GM19395 (cell line): ENCODE data around the gene SERTAD1.
"Not testable (repeated sequence)": the region's sequence is repeated elsewhere in the genome, so short reads cannot be mapped to it uniquely, and the experiment has no call there.

Experiments
- ATAC-seq: cut with Tn5 transposase; IDR thresholded peaks from one replicate; pipeline ENCODE4 v1.9.1; 2021; ENCODE audit warnings: mild to moderate bottlenecking, moderate library complexity; ENCODE audit not compliant: unreplicated experiment

SERTAD1 gene

DNA sequence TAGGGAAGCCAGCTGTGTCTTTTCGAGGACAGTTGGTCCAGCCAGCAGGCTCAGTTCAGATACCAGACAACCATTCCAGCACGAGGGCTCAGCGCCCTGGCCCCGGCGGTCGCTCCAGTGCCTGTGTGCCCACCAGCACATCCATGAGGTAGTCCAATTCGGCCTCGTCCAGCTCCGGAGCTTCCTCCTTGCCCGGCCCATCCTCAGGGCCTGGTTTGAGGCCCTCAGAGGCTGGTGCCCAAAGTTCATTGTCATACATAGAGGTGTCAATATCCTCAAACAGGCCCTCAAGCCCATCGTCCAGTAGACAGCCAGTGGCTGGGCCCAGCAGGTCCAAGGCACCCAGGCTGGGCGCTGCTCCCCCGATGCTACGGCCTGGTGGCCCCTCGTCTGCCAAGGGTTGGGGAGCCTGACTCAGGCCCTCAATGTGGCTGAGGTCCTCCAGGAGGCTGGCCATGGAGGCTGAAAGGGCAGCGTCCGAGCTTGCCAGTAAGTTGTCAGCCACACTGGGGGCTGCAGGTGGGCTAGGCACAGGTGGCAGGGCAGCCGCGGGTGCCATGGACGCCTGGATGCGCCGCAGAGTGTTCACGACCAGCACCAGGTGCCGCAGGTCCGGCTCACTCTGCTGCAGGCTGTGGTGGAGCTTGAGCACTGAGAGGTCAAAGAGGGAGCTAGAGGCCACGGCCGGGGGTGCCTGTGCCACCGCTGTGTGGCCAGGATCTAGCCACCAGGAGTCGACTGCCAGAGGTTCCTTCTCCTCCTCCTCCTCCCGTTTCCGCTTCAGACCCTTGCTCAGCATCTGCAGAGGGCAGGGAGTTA is 2.8 kb downstream of the SERTAD1 start:
- ATAC-seq = no peak

GRCh38 chr19:40421993-40422747 is 3.6 kb downstream of the SERTAD1 start:
- no peak for ATAC-seq

DNA sequence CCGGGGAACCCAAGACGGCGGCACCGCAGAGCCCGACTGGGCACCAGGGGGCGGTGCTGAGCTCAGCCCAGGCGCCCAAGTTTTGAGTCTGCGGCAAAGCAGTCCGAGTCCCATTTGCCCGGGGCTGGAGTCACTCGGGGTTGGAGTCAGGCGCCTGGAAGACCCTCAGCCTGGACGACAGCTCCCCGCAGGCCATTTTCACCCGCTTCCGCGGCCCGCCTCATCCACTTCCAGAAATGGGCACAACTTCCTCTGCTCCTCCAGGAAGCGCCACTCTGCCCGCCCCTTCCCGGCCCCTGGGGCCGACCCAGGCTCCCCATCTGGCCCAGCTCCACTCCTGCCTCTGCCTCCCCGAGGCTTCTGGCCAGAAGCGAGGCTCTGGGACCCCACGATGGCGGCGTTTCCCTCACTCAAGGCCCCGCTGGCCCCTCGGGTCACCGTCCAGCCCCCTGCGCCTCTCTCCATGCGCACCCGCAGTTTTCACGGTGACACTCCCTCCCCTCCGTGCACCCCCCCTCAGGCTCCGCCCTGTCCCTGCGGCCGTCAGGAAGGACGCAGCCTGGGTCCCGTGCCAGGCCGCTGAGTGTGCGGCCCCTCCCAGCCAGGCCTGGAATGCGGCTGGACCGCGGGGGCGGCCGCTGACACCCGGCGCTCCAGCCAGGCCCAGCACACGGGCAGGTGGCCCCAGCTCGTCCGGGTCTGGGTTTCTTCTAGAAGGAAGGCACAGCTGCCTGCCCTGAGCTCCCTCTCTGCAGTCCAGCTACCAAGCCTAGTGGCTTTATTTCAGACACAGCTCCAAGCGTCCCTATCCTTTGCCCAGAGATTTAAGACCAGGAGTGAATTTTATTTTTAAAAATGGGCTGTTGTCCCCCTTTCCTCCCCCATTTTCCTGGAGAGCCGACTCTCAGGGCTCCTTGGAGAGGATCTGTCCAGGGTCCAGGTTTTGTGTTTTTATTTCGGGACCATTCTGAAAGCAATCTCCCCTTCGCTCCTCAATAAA is 4.7 kb downstream of the SERTAD1 start:
- ATAC-seq = no peak

DNA sequence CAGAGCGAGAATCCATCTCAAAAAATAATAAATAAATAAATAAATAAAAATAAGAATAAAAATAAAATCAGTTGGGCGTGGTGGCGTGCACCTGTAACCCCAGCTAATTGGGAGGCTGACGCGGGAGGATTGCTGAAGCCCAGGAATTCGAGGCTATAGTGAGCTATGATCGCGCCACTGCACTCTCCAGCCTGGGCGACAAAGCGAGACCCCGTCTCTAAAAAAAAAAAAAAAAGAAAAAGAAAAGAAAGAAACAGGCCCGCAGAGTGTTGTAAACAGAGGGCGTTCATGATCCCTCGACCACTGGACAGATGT is 5.4 kb downstream of the SERTAD1 start:
- ATAC-seq = no peak

DNA sequence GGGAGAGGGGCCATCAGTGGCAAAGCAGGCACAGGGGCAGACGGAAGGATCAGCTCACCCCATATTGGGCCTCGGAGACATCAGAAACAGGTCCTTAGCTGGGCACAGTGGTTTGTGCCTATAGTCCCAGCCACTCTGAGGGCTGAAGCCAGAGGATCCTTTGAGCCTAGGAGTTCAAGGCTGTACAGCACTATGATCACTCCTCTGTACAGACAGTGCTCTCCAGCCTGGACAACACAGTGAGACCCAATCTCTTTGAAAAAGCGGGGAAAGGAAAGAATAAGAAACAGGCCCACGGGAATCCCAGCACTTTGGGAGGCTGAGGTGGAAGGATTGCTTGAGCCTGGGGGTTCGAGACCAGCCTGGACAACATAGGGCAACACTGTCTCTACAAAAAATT is 6.0 kb downstream of the SERTAD1 start:
- no peak for ATAC-seq

GRCh38 chr19:40419066-40419612 is 6.7 kb downstream of the SERTAD1 start:
- ATAC-seq = no peak

DNA sequence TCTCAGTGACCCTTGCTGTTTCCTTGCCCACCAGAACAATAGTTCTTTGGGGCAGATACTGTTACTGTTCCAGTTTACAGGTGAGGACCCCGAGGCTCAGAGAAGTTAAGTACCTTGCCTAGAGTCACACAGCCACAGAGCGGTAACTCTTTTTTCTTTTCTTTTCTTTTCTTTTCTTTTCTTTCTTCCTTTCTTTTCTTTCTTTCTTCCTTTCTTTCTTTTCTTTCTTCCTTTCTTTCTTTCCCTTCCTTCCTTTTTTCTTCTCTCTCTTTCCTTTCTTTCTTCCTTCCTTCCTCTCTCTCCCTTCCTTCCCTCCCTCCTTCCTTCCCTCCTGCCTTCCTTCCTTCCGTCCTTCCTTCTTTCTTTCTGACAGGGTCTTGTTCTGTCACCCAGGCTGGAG is 7.8 kb downstream of the SERTAD1 start:
- ATAC-seq = no peak

DNA sequence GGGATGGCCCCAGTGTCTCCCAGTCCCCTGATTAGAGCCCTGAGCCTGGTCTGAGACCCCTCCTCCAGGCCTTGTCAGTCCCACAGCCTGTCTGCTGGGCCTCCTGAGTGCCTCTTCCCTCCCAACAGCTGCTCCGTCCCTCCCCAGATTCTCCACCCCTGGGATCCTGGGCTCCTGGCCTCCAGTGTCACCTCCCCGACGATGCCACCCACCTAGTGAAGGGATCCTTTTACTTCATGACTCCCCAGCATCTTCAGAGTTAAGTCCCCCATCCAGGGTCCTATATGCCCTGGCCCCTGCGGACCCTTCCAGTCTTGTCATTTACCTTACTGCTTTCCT is 8.2 kb downstream of the SERTAD1 start:
- no peak for ATAC-seq

- ATAC-seq = no peak
Measured at GRCh38 chr19:40416918-40417642, 8.7 kb downstream of the SERTAD1 start.

DNA sequence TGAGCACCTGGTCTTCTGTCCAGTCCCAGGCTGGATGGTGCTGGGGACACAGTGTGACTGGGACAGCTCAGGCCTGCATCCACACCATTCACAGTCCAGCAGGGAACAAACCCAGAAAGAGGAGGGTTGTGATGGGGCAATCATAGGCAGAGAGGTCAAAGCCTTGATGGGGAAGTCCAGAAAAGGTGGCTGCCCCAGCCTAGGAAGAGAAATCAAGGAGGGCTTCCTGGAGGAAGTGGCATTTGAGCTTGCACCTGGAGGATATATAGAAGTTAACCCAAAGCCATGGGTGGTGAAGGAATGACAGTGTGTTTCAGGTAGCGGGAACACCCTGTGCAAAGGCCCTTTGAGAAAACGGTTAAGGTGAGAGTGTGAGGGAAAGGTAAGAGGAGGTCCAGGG is 10.0 kb downstream of the SERTAD1 start:
- ATAC-seq = no peak

GRCh38 chr19:40414542-40415535 is 11.0 kb downstream of the SERTAD1 start:
- no peak for ATAC-seq

GRCh38 chr19:40413291-40413845 is 12.4 kb downstream of the SERTAD1 start, which contains the start of gene PRX:
TSS of gene PRX (minus strand) at chr19:40413378. CDS start at chr19:40407932, 5,446 bp downstream.
- no peak for ATAC-seq

DNA sequence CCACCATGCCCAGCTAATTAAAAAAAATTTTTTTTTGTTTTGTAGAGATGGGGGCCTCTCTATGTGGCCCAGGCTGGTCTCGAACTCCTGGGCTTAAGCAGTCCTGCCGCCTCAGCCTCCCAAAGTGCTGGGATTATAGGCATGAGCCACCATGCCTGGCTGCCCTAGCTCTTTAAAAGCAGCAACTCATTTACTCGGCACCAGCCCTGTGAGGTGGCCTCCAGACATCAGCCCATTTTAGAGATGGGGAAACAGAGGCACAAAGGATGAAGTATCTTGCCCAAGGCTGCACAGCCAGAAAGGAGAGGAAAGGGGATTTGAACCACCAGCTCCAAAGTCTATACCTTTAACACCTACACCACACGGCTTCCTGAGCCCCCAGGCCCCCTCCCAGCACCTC is 12.9 kb downstream of the SERTAD1 start:
- ATAC-seq = no peak

GRCh38 chr19:40411958-40412499 is 13.8 kb downstream of the SERTAD1 start:
- no peak for ATAC-seq

- no peak for ATAC-seq
Measured at GRCh38 chr19:40411125-40411842, 14.5 kb downstream of the SERTAD1 start.

DNA sequence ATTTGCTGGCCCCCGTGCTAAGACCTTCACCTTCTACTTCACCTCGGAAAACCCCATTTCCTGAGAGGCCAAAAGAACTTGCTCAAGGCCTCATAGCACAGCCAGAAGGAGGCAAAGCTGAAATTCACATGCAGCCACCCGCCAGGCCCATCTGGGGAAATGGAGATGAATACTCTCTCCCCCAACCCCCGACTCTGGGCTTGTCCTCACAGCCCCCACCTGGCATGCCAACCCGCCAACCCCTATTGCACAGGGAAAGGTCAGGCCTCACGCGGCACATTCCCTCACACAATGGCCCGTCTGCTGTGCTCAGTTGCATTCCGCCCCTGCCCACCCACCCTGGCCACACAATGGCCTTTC is 15.8 kb downstream of the SERTAD1 start:
- no peak for ATAC-seq

GRCh38 chr19:40408598-40408925 is 17.2 kb downstream of the SERTAD1 start:
- not testable (repeated sequence) for ATAC-seq
